A549 (cell line): Measurements from ENCODE around the gene CAVIN1. TPM values are rescaled to one million over a fixed set of nuclear protein-coding genes. Genes with fewer than 3 reads are reported as not detected.

Experiments
- ATAC-seq, 2 experiments: fragments of 200-7000 bp in 1 of 2; fragments of >200 bp in 1 of 2; cut with Nextera tagmentation in 1 of 2; cut with Tn5 transposase in 1 of 2; 3 replicates each; pipeline versions ENCODE4 v1.8.0 to v1.9.1; 2018 to 2020; ENCODE audit warnings: mild to moderate bottlenecking in 1 of 2, moderate library complexity in 1 of 2
- CTCF ChIA-PET: fragments of 300-600 bp; sonication (Branson Sonifier 250); formaldehyde crosslinking; extraction: SDS; loops from one replicate; lab custom pipeline; 2021; ENCODE audit warnings: antibody characterized with exemption, inconsistent platforms; lab: Yijun Ruan, JAX
- POLR2A ChIA-PET: fragments of 350-600 bp; formaldehyde crosslinking; extraction: SDS; loops from one replicate; lab custom pipeline; 2021; ENCODE audit warnings: antibody characterized with exemption, inconsistent platforms; lab: Yijun Ruan, JAX
- DNase-seq, 2 experiments: peaks; one replicate each; pipeline versions ENCODE4 v3.0.0 to v3.0.0-alpha.2; 2011 to 2016; ENCODE audit warnings: low read depth in 1 of 2, low spot score in 1 of 2
- FAIRE-seq: peaks from 2 replicates; lab custom pipeline; 2011; peaks lifted over from hg19 to GRCh38; lab: Jason Lieb, UNC
- H3K27ac ChIP-seq, 2 experiments: fragments of >200 bp; sonication (Bioruptor Twin); formaldehyde crosslinking; 3 replicates each; pipeline ENCODE4 v1.5.1; 2016 to 2017
- H3K4me1 ChIP-seq: fragments of >200 bp; sonication (Bioruptor Twin); formaldehyde crosslinking; 3 replicates; pipeline ENCODE4 v1.6.1; 2016
- H3K4me2 ChIP-seq: fragments of >200 bp; sonication (Bioruptor Twin); formaldehyde crosslinking; 3 replicates; pipeline ENCODE4 v1.6.1; 2016
- H3K4me3 ChIP-seq: fragments of >200 bp; sonication (Bioruptor Twin); formaldehyde crosslinking; 3 replicates; pipeline ENCODE4 v1.5.1; 2016
- H3K9me3 ChIP-seq: fragments of >200 bp; sonication (Bioruptor Twin); formaldehyde crosslinking; 3 replicates; pipeline ENCODE4 v1.6.1; 2016
- BHLHE40 ChIP-seq: IDR thresholded peaks from 2 replicates; pipeline ENCODE4 v1.6.1; 2012; ENCODE audit warnings: low read depth, low read length, inconsistent platforms
- CBX2 ChIP-seq: fragments of 200-600 bp; sonication (generic); IDR thresholded peaks from 2 replicates; pipeline ENCODE4 v1.6.1; 2016; ENCODE audit warnings: low read depth, mild to moderate bottlenecking, borderline replicate concordance
- CBX8 ChIP-seq: fragments of 200-600 bp; sonication (generic); IDR thresholded peaks from 2 replicates; pipeline ENCODE4 v1.6.1; 2016
- CEBPB ChIP-seq, 2 experiments: fragments of >200 bp in 1 of 2; sonication (Bioruptor Twin) in 1 of 2; formaldehyde crosslinking in 1 of 2; IDR thresholded peaks; 2 replicates each; pipeline ENCODE4 v1.6.1; 2012 to 2016
- EHMT2 ChIP-seq: fragments of 200-600 bp; sonication (generic); IDR thresholded peaks from 2 replicates; pipeline ENCODE4 v1.6.1; 2016; ENCODE audit warnings: antibody characterized with exemption, low read depth, mild to moderate bottlenecking, moderate library complexity
- ELK1 ChIP-seq: fragments of 150-350 bp; IDR thresholded peaks from 2 replicates; pipeline ENCODE4 v1.6.1; 2014; ENCODE audit warnings: low read depth, mild to moderate bottlenecking, low read length
- GATA3 ChIP-seq: IDR thresholded peaks from 2 replicates; pipeline ENCODE4 v1.6.1; 2012; ENCODE audit warnings: borderline replicate concordance
- HDAC2 ChIP-seq: fragments of 200-600 bp; sonication (generic); IDR thresholded peaks from 2 replicates; pipeline ENCODE4 v1.6.1; 2016
- HMGXB4 ChIP-seq: fragments of 250-450 bp; sonication (Bioruptor Pico); IDR thresholded peaks from 2 replicates; pipeline ENCODE4 v1.5.0; 2021; ENCODE audit warnings: mild to moderate bottlenecking, moderate library complexity, borderline replicate concordance
- HOXB13 ChIP-seq: fragments of 250-450 bp; sonication (Bioruptor Pico); IDR thresholded peaks from 2 replicates; pipeline ENCODE4 v1.5.0; 2020; ENCODE audit warnings: low read depth, mild to moderate bottlenecking, moderate library complexity
- HOXB5 ChIP-seq: fragments of 250-450 bp; sonication (Bioruptor Pico); IDR thresholded peaks from 2 replicates; pipeline ENCODE4 v1.5.0; 2020; ENCODE audit warnings: mild to moderate bottlenecking, moderate library complexity
- JUNB ChIP-seq: fragments of >200 bp; sonication (Bioruptor Twin); formaldehyde crosslinking; IDR thresholded peaks from 2 replicates; pipeline ENCODE4 v1.6.1; 2016
- KDM1A ChIP-seq: fragments of 200-600 bp; sonication (generic); IDR thresholded peaks from 2 replicates; pipeline ENCODE4 v1.6.1; 2016; ENCODE audit warnings: low read depth, mild to moderate bottlenecking
- KDM5A ChIP-seq: fragments of 200-600 bp; sonication (generic); IDR thresholded peaks from 2 replicates; pipeline ENCODE4 v1.6.1; 2016; ENCODE audit warnings: antibody characterized with exemption, mild to moderate bottlenecking
- MAFK ChIP-seq: fragments of 450-650 bp; IDR thresholded peaks from 2 replicates; pipeline ENCODE4 v1.6.1; 2014; ENCODE audit not compliant: partially characterized antibody
- NR3C1 ChIP-seq: fragments of >200 bp; sonication (Bioruptor Twin); formaldehyde crosslinking; IDR thresholded peaks from 3 replicates; pipeline ENCODE4 v1.6.1; 2017
- POLR2AphosphoS2 ChIP-seq: conservative IDR thresholded peaks from 2 replicates; pipeline ENCODE4 v1.6.1; 2012; ENCODE audit warnings: low read length, improper control_type of control experiment, inconsistent platforms
- RAD21 ChIP-seq, 2 experiments: fragments of >200 bp in 1 of 2; sonication (Bioruptor Twin) in 1 of 2; formaldehyde crosslinking in 1 of 2; IDR thresholded peaks in 1 of 2; conservative IDR thresholded peaks in 1 of 2; 2 replicates in 1 of 2; 3 replicates in 1 of 2; pipeline ENCODE4 v1.6.1; 2012 to 2018; ENCODE audit warnings: inconsistent platforms in 1 of 2
- RARB ChIP-seq: fragments of 250-450 bp; sonication (Bioruptor Pico); IDR thresholded peaks from 2 replicates; pipeline ENCODE4 v1.8.0; 2021; ENCODE audit warnings: mild to moderate bottlenecking, moderate library complexity
- SMC3 ChIP-seq: fragments of >200 bp; sonication (Bioruptor Twin); formaldehyde crosslinking; IDR thresholded peaks from 3 replicates; pipeline ENCODE4 v1.6.1; 2018; ENCODE audit warnings: inconsistent platforms
- TFCP2L1 ChIP-seq: fragments of 250-450 bp; sonication (Bioruptor Pico); IDR thresholded peaks from 2 replicates; pipeline ENCODE4 v1.5.0; 2021; ENCODE audit warnings: mild to moderate bottlenecking
- TP53 ChIP-seq: fragments of 250-450 bp; sonication (Bioruptor Pico); IDR thresholded peaks from 2 replicates; pipeline ENCODE4 v1.5.0; 2021; ENCODE audit warnings: mild to moderate bottlenecking, moderate library complexity
- ZC3H11A ChIP-seq: fragments of 450-650 bp; IDR thresholded peaks from 2 replicates; pipeline ENCODE4 v1.6.1; 2014; ENCODE audit warnings: antibody characterized with exemption, mild to moderate bottlenecking
- ZFP36 ChIP-seq: fragments of 450-650 bp; IDR thresholded peaks from 2 replicates; pipeline ENCODE4 v1.6.1; 2014; ENCODE audit warnings: borderline replicate concordance; ENCODE audit not compliant: partially characterized antibody
- ZNF302 ChIP-seq: fragments of 250-450 bp; sonication (Bioruptor Pico); IDR thresholded peaks from 2 replicates; pipeline ENCODE4 v1.9.0; 2021; ENCODE audit warnings: inconsistent platforms, mild to moderate bottlenecking, moderate library complexity
- WGBS: methylation state at CpG from one replicate; pipeline ENCODE4 v1.1.6; 2017; ENCODE audit errors: missing lambda C conversion rate; 5-methylcytosine and 5-hydroxymethylcytosine counted together
- polyA plus RNA-seq, 4 experiments: library from polyadenylated mRNA; depleted of rRNA in 3 of 4; stranded (reverse); fragments of >200 nt; fragmentation: RNase III in 1 of 4; extraction: RNeasy Plus Mini Kit Qiagen cat#74134 plus additional on column Dnase treatment in 1 of 4; gene quantifications; 2 replicates in 3 of 4; 3 replicates in 1 of 4; pipeline ENCODE4 v1.2.3, GENCODE V29; 2011 to 2017
- TF ChIP-seq, protein P1 (sequence below): fragments of >200 bp; sonication (Bioruptor Twin); formaldehyde crosslinking; IDR thresholded peaks from 2 replicates; pipeline ENCODE4 v1.6.1; 2016
- TF ChIP-seq, protein P2 (sequence below): fragments of 200-600 bp; sonication (generic); IDR thresholded peaks from 2 replicates; pipeline ENCODE4 v1.6.1; 2016; ENCODE audit warnings: antibody characterized with exemption, mild to moderate bottlenecking, moderate library complexity

CAVIN1 gene
- polyA plus RNA-seq, 2 of the 4 experiments (the other 2 are of a cell fraction): 101 to 371 TPM

DNA sequence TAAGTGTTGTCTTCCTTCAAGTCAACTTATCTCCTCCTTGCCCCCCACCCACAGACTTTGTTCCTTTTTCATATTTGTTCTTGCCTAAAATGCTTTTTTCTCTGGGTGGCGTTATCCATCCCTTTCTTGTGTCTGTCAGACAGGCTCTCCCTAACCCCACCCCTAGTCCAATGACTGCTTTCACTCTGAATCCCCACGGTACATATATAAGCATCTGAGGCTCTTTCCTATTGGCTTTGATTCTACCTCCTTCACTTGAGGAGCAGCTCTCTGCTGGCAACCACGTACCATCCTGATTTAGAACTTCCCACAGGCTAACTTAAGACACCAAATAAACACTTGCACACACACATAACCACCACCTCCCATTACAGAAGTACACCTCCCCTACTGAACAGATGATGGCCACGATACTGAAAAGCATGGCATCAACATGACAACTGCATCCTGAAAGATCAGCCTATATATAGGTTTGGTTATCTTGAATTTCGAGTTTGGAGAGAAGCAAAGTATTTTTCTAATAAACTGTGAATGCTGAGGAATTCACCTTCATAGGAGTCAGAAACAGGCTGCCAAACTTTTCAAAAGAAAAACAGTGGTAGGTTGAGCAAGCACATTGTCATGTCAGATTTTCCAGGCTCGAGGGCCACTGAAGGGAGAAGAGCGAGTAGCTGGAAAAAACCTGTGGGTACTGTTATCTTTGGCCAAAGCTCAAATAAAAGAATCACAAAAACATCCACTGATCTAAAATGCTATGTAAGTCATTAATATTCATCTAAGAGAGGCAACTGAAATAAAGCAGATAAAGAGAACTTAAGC lies 59.1 kb downstream of the CAVIN1 start:
- no peak overlapping the region for H3K27ac ChIP-seq
- H3K4me2 ChIP-seq: no peak overlapping the region
- no peak overlapping the region for H3K4me3 ChIP-seq
- ATAC-seq (no peak), DNase-seq (no peak), FAIRE-seq (no peak)
- CTCF ChIA-PET: interaction anchor here (0.9 to 2.2 kb wide), 6 partner anchors 10 to 163 kb away, joined by 3 to 10 read pairs (median 4); partner anchors contain the start of gene STAT3
- H3K9me3 ChIP-seq: no peaks in the 10 kb centered on the region
- 84% methylated on average over 7 of the region's 7 CpGs for WGBS
- peaks cover 74% of the 10 kb centered on the region for H3K4me1 ChIP-seq
- no peak for TF ChIP-seq EHMT2
- TF ChIP-seq RAD21 (conservative IDR thresholded peaks at IDR 0.05 in 1 of 2, IDR thresholded peaks at IDR 0.05 in 1 of 2): no peak
- TF ChIP-seq POLR2AphosphoS2: no peak
- TF ChIP-seq NR3C1: no peak
- TF ChIP-seq ELK1: no peak
- TF ChIP-seq, protein P1, sequence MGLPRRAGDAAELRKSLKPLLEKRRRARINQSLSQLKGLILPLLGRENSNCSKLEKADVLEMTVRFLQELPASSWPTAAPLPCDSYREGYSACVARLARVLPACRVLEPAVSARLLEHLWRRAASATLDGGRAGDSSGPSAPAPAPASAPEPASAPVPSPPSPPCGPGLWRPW: no peak
- no peak for TF ChIP-seq SMC3
- TF ChIP-seq KDM1A: no peak
- no peak for TF ChIP-seq ZNF302 (CRISPR knock-in tag)
- no peak for TF ChIP-seq ZC3H11A
- TF ChIP-seq ZFP36: no peak
- no peak for TF ChIP-seq TP53 (CRISPR knock-in tag)
- no peak for TF ChIP-seq HOXB13 (CRISPR knock-in tag)
- no peak for TF ChIP-seq KDM5A
- no peak for TF ChIP-seq HMGXB4 (CRISPR knock-in tag)
- TF ChIP-seq HDAC2: no peak
- no peak for TF ChIP-seq JUNB
- POLR2A ChIA-PET: no interaction called here

DNA sequence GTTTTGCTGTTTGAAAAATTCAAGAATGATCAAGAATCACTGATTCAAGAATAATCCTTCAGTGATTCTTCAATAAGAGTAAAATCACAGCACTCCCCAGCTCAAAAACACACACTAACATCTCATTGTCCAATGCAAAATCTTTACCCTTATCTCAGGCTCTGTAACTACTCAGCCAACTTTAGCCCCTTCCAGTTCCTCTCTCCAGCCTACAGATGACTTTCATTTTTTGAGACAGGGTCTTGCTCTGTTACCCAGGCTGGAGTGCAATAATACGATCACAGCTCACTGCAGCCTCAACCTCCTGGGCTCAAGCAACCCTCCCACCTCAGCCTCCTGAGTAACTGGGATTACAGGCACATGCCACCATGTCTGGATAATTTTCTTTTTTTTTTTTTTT lies 59.8 kb downstream of the CAVIN1 start:
- DNase-seq: no peak
- CTCF ChIA-PET: interaction anchor here (0.8 to 2.3 kb wide), 5 partner anchors 11 to 164 kb away, joined by 3 to 14 read pairs (median 5); no protein-coding TSS in a partner anchor
- no peak overlapping the region for H3K4me2 ChIP-seq
- no peak for FAIRE-seq
- no peak for ATAC-seq
- no peak overlapping the region for H3K4me3 ChIP-seq
- WGBS: 94% methylated on average over 1 of the region's 1 CpG
- no peak for TF ChIP-seq GATA3
- no peak for TF ChIP-seq ZC3H11A
- TF ChIP-seq HOXB5 (CRISPR knock-in tag): no peak
- TF ChIP-seq RARB: no peak
- TF ChIP-seq JUNB: no peak
- TF ChIP-seq, protein P2, sequence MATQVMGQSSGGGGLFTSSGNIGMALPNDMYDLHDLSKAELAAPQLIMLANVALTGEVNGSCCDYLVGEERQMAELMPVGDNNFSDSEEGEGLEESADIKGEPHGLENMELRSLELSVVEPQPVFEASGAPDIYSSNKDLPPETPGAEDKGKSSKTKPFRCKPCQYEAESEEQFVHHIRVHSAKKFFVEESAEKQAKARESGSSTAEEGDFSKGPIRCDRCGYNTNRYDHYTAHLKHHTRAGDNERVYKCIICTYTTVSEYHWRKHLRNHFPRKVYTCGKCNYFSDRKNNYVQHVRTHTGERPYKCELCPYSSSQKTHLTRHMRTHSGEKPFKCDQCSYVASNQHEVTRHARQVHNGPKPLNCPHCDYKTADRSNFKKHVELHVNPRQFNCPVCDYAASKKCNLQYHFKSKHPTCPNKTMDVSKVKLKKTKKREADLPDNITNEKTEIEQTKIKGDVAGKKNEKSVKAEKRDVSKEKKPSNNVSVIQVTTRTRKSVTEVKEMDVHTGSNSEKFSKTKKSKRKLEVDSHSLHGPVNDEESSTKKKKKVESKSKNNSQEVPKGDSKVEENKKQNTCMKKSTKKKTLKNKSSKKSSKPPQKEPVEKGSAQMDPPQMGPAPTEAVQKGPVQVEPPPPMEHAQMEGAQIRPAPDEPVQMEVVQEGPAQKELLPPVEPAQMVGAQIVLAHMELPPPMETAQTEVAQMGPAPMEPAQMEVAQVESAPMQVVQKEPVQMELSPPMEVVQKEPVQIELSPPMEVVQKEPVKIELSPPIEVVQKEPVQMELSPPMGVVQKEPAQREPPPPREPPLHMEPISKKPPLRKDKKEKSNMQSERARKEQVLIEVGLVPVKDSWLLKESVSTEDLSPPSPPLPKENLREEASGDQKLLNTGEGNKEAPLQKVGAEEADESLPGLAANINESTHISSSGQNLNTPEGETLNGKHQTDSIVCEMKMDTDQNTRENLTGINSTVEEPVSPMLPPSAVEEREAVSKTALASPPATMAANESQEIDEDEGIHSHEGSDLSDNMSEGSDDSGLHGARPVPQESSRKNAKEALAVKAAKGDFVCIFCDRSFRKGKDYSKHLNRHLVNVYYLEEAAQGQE: no peak
- no peak for TF ChIP-seq SMC3
- no peak for TF ChIP-seq POLR2AphosphoS2
- no peak for TF ChIP-seq CBX8
- TF ChIP-seq ZNF302 (CRISPR knock-in tag): no peak
- no peak for TF ChIP-seq EHMT2
- no peak for TF ChIP-seq TFCP2L1 (CRISPR knock-in tag)
- no peak for TF ChIP-seq CEBPB (IDR thresholded peaks at IDR 0.05)
- TF ChIP-seq CBX2: no peak
- TF ChIP-seq MAFK: no peak
- no peak for TF ChIP-seq BHLHE40
- no peak for TF ChIP-seq RAD21 (conservative IDR thresholded peaks at IDR 0.05 in 1 of 2, IDR thresholded peaks at IDR 0.05 in 1 of 2)
- H3K4me1 ChIP-seq: peaks cover 67% of the 10 kb centered on the region
- POLR2A ChIA-PET: no interaction called here
- H3K27ac ChIP-seq: no peak overlapping the region
- no peaks in the 10 kb centered on the region for H3K9me3 ChIP-seq
